ENCODE results near the gene FGF7. TPM values are rescaled to one million over a fixed set of nuclear protein-coding genes. Genes with fewer than 3 reads are reported as not detected.

Gene FGF7
- total and polyA plus RNA-seq, 10 of the 15 experiments (the other 5 are each of a cell fraction or from before 2014, with no cell fraction given), result 0.08 TPM; not detected in 9

- SMC1A ChIA-PET (ENCODE audit: uncharacterized antibody, unreplicated experiment), result no interaction called here
- Histone ChIP-seq H4K20me1 (ENCODE audit: control insufficient read depth, insufficient read depth) (no peaks in the 10 kb centered on the region), H3K4me3 (no peak overlapping the region), H3K79me2 (ENCODE audit: control insufficient read depth, insufficient read depth, low read length) (no peaks in the 10 kb centered on the region), H2AFZ (ENCODE audit: control insufficient read depth, low read depth, low read length) (no peak overlapping the region), H3K9me3 (replicated peaks; ENCODE audit: control insufficient read depth, insufficient read depth, low read length) (no peaks in the 10 kb centered on the region; the same call in 2 of the 3 replicates), H3K4me2 (ENCODE audit: control insufficient read depth, insufficient read depth) (no peak overlapping the region), H3K36me3 (ENCODE audit: control insufficient read depth in 2 of 2, insufficient read depth in 2 of 2, low read length in 1 of 2) (no peaks in the 10 kb centered on the region), H3K4me1 (ENCODE audit: control insufficient read depth, insufficient read depth, low read length) (no peaks in the 10 kb centered on the region), H3K9ac (ENCODE audit: control insufficient read depth, insufficient read depth, low read length) (no peak overlapping the region), H3K27me3 (replicated peaks in 1 of 2; ENCODE audit: control insufficient read depth in 2 of 2, insufficient read depth in 2 of 2, low read length in 1 of 2) (no peaks in the 10 kb centered on the region), H3K27ac (ENCODE audit: control insufficient read depth, insufficient read depth) (no peak overlapping the region)
- RAD21 ChIA-PET (ENCODE audit: unreplicated experiment), result no interaction called here
- 0% methylated on average over 1 of the region's 1 CpG for WGBS (ENCODE audit: insufficient coverage, insufficient replicate concordance, low lambda C conversion rate, missing lambda C conversion rate)
- POLR2A ChIA-PET, result no interaction called here
- CTCF ChIA-PET, result no interaction called here
- intact Hi-C loops (cut with micrococcal nuclease; ENCODE audit: unreplicated experiment) (no loop called here), in situ Hi-C loops (cut with MboI) (no loop called here)
- FAIRE-seq (no peak), ATAC-seq (no peak), DNase-seq (ENCODE audit: low read depth, low spot score) (no peak)
- BruUV-seq (replicated peaks), result no TSS peak
- no peak for TF ChIP-seq MXI1 (IDR thresholded peaks at IDR 0.05; ENCODE audit: low read depth, low read length)
- TF ChIP-seq JUNB (IDR thresholded peaks at IDR 0.05), result no peak
These were observed 107.0 kb downstream of the FGF7 start for GRCh38 chr15:49530092-49530491.

Other genes with a start within 250 kb of the FGF7 start
- 4.7 and 7.3 TPM in 2 replicates for gene FAM227B, start 197.6 kb downstream of the FGF7 start, total RNA-seq (2014; rRNA removed)
- 7.4 and 7.7 TPM in 2 replicates for gene FAM227B, start 197.6 kb downstream of the FGF7 start, total RNA-seq (2014; rRNA removed; fragmentation: Illumina TruSeq; extraction: Trizol)
- 3.9 and 5.5 TPM in 2 replicates for gene FAM227B, start 197.6 kb downstream of the FGF7 start, total RNA-seq (2021)
- gene FAM227B, start 197.6 kb downstream of the FGF7 start, polyA plus RNA-seq (2011; rRNA removed), result 7.7 and 12.7 TPM in 2 replicates
- gene FAM227B, start 197.6 kb downstream of the FGF7 start, polyA plus RNA-seq (2014; fragmentation: Illumina TruSeq; extraction: Trizol), result 6.2 and 11.8 TPM in 2 replicates
- 1 to 10 TPM; 6.1 to 7.1 TPM for gene FAM227B, start 197.6 kb downstream of the FGF7 start, polyA plus RNA-seq (2014; fragmentation: Nextera tagmentation; extraction: Ambion mirVana)
- gene FAM227B, start 197.6 kb downstream of the FGF7 start, polyA plus RNA-seq (2014; rRNA removed), result 6.2 and 6.8 TPM in 2 replicates
- gene FAM227B, start 197.6 kb downstream of the FGF7 start, polyA plus RNA-seq (2016; fragmentation: Nextera tagmentation; extraction: Ambion mirVana), result 10 to 100 TPM; 12.2 to 12.6 TPM
- gene DTWD1, start 197.8 kb downstream of the FGF7 start, total RNA-seq (2014; rRNA removed), result 13.9 and 15.5 TPM in 2 replicates
- gene DTWD1, start 197.8 kb downstream of the FGF7 start, total RNA-seq (2014; rRNA removed; fragmentation: Illumina TruSeq; extraction: Trizol), result 14.3 and 14.9 TPM in 2 replicates
- gene DTWD1, start 197.8 kb downstream of the FGF7 start, total RNA-seq (2021), result 15.1 and 16.0 TPM in 2 replicates
- gene DTWD1, start 197.8 kb downstream of the FGF7 start, polyA plus RNA-seq (2011; rRNA removed), result 20.7 and 32.5 TPM in 2 replicates
- 17.8 and 24.6 TPM in 2 replicates for gene DTWD1, start 197.8 kb downstream of the FGF7 start, polyA plus RNA-seq (2014; fragmentation: Illumina TruSeq; extraction: Trizol)
- 10 to 100 TPM; 23.9 to 31.9 TPM for gene DTWD1, start 197.8 kb downstream of the FGF7 start, polyA plus RNA-seq (2014; fragmentation: Nextera tagmentation; extraction: Ambion mirVana)
- 12.1 and 16.3 TPM in 2 replicates for gene DTWD1, start 197.8 kb downstream of the FGF7 start, polyA plus RNA-seq (2014; rRNA removed)
- 10 to 100 TPM; 23.6 to 32.0 TPM for gene DTWD1, start 197.8 kb downstream of the FGF7 start, polyA plus RNA-seq (2016; fragmentation: Nextera tagmentation; extraction: Ambion mirVana)